A673 (cell line): ENCODE data around the gene CASP9.

Source experiments
- CTCF ChIP-seq: fragments of 300-800, 200-600 bp; sonication (generic); conservative IDR thresholded peaks from 2 replicates; pipeline ENCODE4 v1.5.1; 2017; ENCODE audit warnings: low read depth, mild to moderate bottlenecking, antibody characterized with exemption, low read length, moderate library complexity, mixed read lengths
- EZH2 ChIP-seq: fragments of 200-600 bp; sonication (generic); IDR thresholded peaks from 2 replicates; pipeline ENCODE4 v1.6.1; 2017; ENCODE audit warnings: borderline replicate concordance, low read depth, mild to moderate bottlenecking, mixed read lengths, antibody characterized with exemption, low read length; ENCODE audit not compliant: poor library complexity, severe bottlenecking

- no peak for TF ChIP-seq CTCF
- no peak for TF ChIP-seq EZH2
These were observed 54.7 kb downstream of the CASP9 start for GRCh38 chr1:15469361-15469760.
